Prostate gland (tissue), 2 donors: ENCODE measurements around the gene CCR6. TPM values are rescaled to one million over a fixed set of nuclear protein-coding genes. Genes with fewer than 3 reads are reported as not detected.
"Not testable (repeated sequence)": the region's sequence is repeated elsewhere in the genome, so short reads cannot be mapped to it uniquely, and the experiment has no call there.

Experiments
- DNase-seq: peaks from one replicate; pipeline ENCODE4 v3.0.0-alpha.2; 2019; ENCODE audit warnings: low spot score
- H3K27ac ChIP-seq, 2 donors: fragments of 200-600 bp; sonication (generic); 2 replicates each; pipeline ENCODE4 v1.5.1; 2017 to 2019
- H3K27me3 ChIP-seq: fragments of 200-600 bp; sonication (generic); replicated peaks from 2 replicates; pipeline ENCODE4 v1.5.1; 2019; ENCODE audit not compliant: insufficient read depth
- H3K36me3 ChIP-seq, 2 donors: fragments of 200-600 bp; sonication (generic); 1 replicate in 1 of 2; 2 replicates in 1 of 2; pipeline versions ENCODE4 v1.5.1 to v1.8.1; 2017 to 2019
- H3K4me1 ChIP-seq: fragments of 200-600 bp; sonication (generic); replicated peaks from 2 replicates; pipeline ENCODE4 v1.5.1; 2019
- H3K4me3 ChIP-seq, 2 donors: fragments of 200-600 bp; sonication (generic); 2 replicates each; pipeline ENCODE4 v1.5.1; 2017 to 2019
- H3K9me3 ChIP-seq: fragments of 200-600 bp; sonication (generic); 2 replicates; pipeline ENCODE4 v1.5.1; 2017
- CTCF ChIP-seq, 4 experiments: fragments of 200-600 bp in 2 of 4; fragments of 450-650 bp in 2 of 4; sonication (generic) in 2 of 4; IDR thresholded peaks; 1 replicate in 3 of 4; 2 replicates in 1 of 4; pipeline ENCODE4 v1.5.1; 2016 to 2019; ENCODE audit warnings: antibody characterized with exemption in 4 of 4, mild to moderate bottlenecking in 2 of 4, moderate library complexity in 2 of 4
- WGBS: methylation state at CpG from one replicate; pipeline ENCODE4 v1.1.5; 2018; 5-methylcytosine and 5-hydroxymethylcytosine counted together
- intact Hi-C: fragments of 100-400 bp; cut with DNase I; formaldehyde crosslinking; loops from one replicate; pipeline ENCODE4 v1.14.2; 2022
- total RNA-seq, 2 donors: library from RNA; depleted of rRNA; stranded (reverse); fragments of >200 nt; gene quantifications; one replicate each; pipeline ENCODE4 v1.1.0, GENCODE V29; 2016

CCR6 gene
- total RNA-seq, 2 donors from 2014 or later: not detected

DNA sequence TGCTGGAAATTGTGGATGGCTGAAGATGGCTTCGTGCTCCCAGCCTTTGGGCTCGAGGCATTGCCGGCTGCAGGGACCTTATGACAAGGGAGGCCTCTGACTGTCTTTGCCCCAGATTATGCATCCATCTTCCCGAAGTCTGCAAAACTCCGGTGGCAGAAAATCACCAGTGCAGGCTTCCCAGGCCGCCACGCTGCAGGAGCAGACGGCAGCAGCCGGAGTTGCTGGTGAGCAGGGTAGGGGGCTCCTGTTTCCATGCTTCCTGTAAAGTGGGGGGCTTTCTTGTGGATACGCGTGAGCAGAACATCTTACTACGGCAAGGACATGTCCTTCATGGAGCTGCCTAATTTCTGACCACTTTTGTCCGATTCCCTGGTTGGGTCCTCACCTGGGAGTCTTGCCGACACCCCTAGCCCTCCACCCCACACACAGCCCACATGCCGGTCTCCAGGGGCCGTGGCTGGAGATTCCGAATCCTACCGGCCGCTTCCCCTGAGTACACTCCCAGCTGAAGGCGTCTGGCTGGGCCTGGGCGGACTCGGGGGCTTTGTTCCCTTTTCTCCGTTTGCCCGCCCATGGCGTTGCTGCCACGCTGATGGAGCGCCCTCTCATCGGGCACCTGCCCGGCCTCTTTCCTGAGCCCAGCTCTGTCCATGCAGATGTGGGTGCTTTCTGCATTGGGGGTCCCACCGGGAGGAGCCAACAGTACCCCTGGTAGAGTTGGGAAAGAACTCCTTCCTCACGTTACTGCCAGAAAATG is 56.2 kb downstream of the CCR6 start:
- DNase-seq, H3K4me1 ChIP-seq: not testable (repeated sequence)

DNA sequence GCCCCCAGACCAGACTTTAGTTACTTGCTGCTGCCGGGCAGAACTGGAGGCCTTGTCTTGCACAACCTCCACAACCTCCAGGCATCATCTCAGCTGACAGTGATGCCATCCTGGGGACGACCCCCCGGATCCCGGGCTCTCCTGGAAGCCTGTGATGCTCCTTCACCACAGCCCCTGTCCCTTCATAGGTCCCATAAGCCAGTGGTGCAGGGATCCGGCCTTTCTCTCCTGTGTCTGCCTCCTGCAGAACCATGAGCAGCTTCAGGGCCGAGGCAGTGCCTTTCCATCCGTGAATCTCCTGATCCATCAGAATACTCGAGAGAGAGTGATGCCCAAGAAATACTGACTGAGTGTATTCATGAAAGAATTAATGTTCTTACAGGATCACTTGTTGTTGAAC is 57.2 kb downstream of the CCR6 start:
- H3K4me3 ChIP-seq, H3K27me3 ChIP-seq, H3K4me1 ChIP-seq, H3K36me3 ChIP-seq, DNase-seq, H3K27ac ChIP-seq, H3K9me3 ChIP-seq: not testable (repeated sequence)
- intact Hi-C loops: loop anchor here (10.0 kb wide), 2 partner anchors 105 to 185 kb away; no protein-coding TSS in a partner anchor
- 87% methylated on average over 7 of the region's 8 CpGs for WGBS

More for the DNA sequence above, 56.2 kb downstream of the CCR6 start:
- H3K27me3 ChIP-seq, H3K4me3 ChIP-seq, H3K36me3 ChIP-seq, intact Hi-C loops, H3K9me3 ChIP-seq, H3K27ac ChIP-seq: not testable (repeated sequence)
- 90% methylated on average over 10 of the region's 31 CpGs for WGBS

DNA sequence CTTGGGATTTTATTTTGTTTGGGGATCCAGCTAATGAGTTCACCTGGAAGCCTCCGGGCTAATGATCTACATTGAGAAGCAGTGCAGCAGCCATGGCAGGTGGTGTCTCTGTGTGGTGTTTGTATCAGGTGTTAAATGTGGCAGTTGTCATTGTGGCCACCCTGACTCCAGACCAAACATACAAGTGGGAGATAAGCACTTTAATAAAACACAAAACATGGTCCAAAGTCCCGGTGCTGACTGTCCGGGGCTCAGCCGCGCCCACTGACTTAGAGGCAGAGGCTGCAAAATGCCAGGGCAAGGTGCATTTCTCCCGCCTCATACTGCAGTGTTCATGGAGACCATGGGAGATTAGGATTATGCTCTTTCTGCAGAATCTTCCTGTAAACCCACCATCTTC is 58.5 kb downstream of the CCR6 start:
- not testable (repeated sequence) for H3K4me3 ChIP-seq, H3K27ac ChIP-seq, H3K27me3 ChIP-seq, H3K36me3 ChIP-seq, H3K4me1 ChIP-seq, H3K9me3 ChIP-seq, DNase-seq
- intact Hi-C loops: loop anchor here (10.0 kb wide), 2 partner anchors 103 to 183 kb away; no protein-coding TSS in a partner anchor
- no CpG with 5 or more reads among the region's 6 CpGs for WGBS

DNA sequence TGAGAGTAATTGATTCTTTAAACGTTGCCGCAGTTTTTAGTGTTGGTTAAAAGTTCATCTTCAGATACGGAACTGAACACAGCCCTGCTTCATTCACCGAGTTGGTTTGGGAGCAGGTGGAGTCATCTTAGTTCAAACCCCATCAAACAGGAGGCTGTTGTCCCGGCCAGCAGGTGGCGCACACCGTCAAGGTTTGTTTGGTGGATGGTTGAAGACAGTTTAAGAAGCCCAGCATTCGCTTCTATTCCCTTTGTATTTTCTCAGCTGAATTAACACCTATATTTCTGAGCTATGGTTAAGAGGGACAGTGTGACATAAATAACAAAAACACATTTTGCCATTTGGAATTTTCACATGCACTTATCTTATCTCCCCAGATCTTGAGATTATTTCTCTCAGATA is 60.0 kb downstream of the CCR6 start:
- H3K4me1 ChIP-seq, DNase-seq, H3K9me3 ChIP-seq, H3K27ac ChIP-seq, H3K4me3 ChIP-seq, H3K27me3 ChIP-seq, H3K36me3 ChIP-seq: not testable (repeated sequence)
- peak in 2 of 4 experiments; percentile 19 to 37 for TF ChIP-seq CTCF (IDR thresholded peaks at IDR 0.05)
- 10% methylated on average over 4 of the region's 8 CpGs for WGBS
- intact Hi-C loops: loop anchor here (10.0 kb wide), 2 partner anchors 102 to 182 kb away; no protein-coding TSS in a partner anchor

DNA sequence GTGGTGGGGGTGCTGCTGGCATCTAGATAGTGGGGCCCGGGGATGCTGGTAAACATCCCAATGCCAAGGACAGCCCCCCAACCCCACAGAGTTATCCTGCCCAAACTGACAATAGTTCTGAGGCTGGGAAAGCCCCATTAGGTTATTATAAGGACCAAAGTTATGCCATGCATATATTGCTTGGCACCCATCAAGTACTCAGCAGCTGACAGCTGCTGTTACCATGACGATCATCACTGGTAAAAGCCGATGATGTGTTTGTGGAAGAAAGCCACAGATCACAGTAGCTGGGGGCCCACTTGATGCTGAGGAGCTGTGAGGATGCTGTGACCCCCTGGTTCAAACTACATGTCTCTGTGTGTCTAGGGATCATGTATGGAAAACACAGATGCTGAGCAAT is 62.2 kb downstream of the CCR6 start:
- not testable (repeated sequence) for H3K4me3 ChIP-seq, H3K4me1 ChIP-seq, H3K9me3 ChIP-seq, H3K36me3 ChIP-seq, H3K27me3 ChIP-seq, H3K27ac ChIP-seq, DNase-seq
- intact Hi-C loops: loop anchor here (10.0 kb wide), 2 partner anchors 100 to 180 kb away; no protein-coding TSS in a partner anchor
- WGBS: 72% methylated on average over 3 of the region's 3 CpGs

GRCh38 chr6:167187275-167187674 is 64.4 kb downstream of the CCR6 start:
- DNase-seq: not testable (repeated sequence)
- intact Hi-C loops: loop anchor here (10.0 kb wide), 2 partner anchors 98 to 178 kb away; no protein-coding TSS in a partner anchor

More at GRCh38 chr6:167187275-167187674, 64.4 kb downstream of the CCR6 start:
- not testable (repeated sequence) for H3K27ac ChIP-seq, H3K27me3 ChIP-seq, H3K4me3 ChIP-seq, H3K4me1 ChIP-seq, H3K36me3 ChIP-seq, H3K9me3 ChIP-seq
- WGBS: 58% methylated on average over 8 of the region's 9 CpGs

Other genes with a start within 250 kb of the CCR6 start
- gene RNASET2, start 166.5 kb upstream of the CCR6 start, total RNA-seq: 100 to 1,000 TPM in 1 of 2 donors, 10 to 100 TPM in 1; 81.3 to 180 TPM
- 10 to 100 TPM; 13.3 to 25.7 TPM for gene CEP43, start 123.7 kb upstream of the CCR6 start, total RNA-seq
- gene GPR31, start 34.9 kb downstream of the CCR6 start, total RNA-seq: not detected
- gene UNC93A, start 168.2 kb downstream of the CCR6 start, total RNA-seq: under 1 TPM; 0.51 to 0.55 TPM
- 1 to 10 TPM in 1 of 2 donors, not detected in 1; 1.9 TPM for gene TTLL2, start 202.0 kb downstream of the CCR6 start, total RNA-seq